H9 (cell line): Measurements from ENCODE around the gene NGF. TPM values are rescaled to one million over a fixed set of nuclear protein-coding genes. Genes with fewer than 3 reads are reported as not detected.

Experiments
- DNase-seq: peaks from one replicate; pipeline ENCODE4 v3.0.0-alpha.2; 2017
- H2AFZ ChIP-seq: one replicate; pipeline ENCODE4 v1.6.1; 2013; ENCODE audit warnings: mild to moderate bottlenecking, low read length, control low read depth, moderate library complexity
- H2AK5ac ChIP-seq: 2 replicates; pipeline ENCODE4 v1.6.1; 2013; ENCODE audit warnings: low read length, control low read depth, mixed read lengths; ENCODE audit not compliant: insufficient read length
- H2BK120ac ChIP-seq: one replicate; pipeline ENCODE4 v1.6.1; 2013; ENCODE audit warnings: low read depth, mild to moderate bottlenecking, low read length, control low read depth, inconsistent platforms; ENCODE audit not compliant: poor library complexity, severe bottlenecking
- H2BK12ac ChIP-seq: 2 replicates; pipeline ENCODE4 v1.6.1; 2013; ENCODE audit warnings: low read length, control low read depth, mixed read lengths, low read depth; ENCODE audit not compliant: insufficient read length
- H2BK15ac ChIP-seq: 2 replicates; pipeline ENCODE4 v1.6.1; 2013; ENCODE audit warnings: low read depth, low read length, control low read depth
- H2BK20ac ChIP-seq: one replicate; pipeline ENCODE4 v1.6.1; 2013; ENCODE audit warnings: low read depth, mild to moderate bottlenecking, low read length, control low read depth, inconsistent platforms; ENCODE audit not compliant: poor library complexity, severe bottlenecking
- H2BK5ac ChIP-seq: 2 replicates; pipeline ENCODE4 v1.6.1; 2013; ENCODE audit warnings: low read length, control low read depth, mixed read lengths; ENCODE audit not compliant: insufficient read length
- H3K14ac ChIP-seq: 2 replicates; pipeline ENCODE4 v1.6.1; 2013; ENCODE audit warnings: low read length, control low read depth; ENCODE audit not compliant: insufficient read depth
- H3K18ac ChIP-seq: 2 replicates; pipeline ENCODE4 v1.6.1; 2013; ENCODE audit warnings: low read depth, mild to moderate bottlenecking, mixed read lengths, low read length, control low read depth; ENCODE audit not compliant: insufficient read length
- H3K23ac ChIP-seq: 2 replicates; pipeline ENCODE4 v1.6.1; 2013; ENCODE audit warnings: low read length, control low read depth, mixed read lengths, low read depth; ENCODE audit not compliant: insufficient read length
- H3K23me2 ChIP-seq: 2 replicates; pipeline ENCODE4 v1.6.1; 2013; ENCODE audit warnings: low read depth, mild to moderate bottlenecking, mixed read lengths, low read length, control low read depth; ENCODE audit not compliant: insufficient read length, poor library complexity, severe bottlenecking
- H3K27ac ChIP-seq: 2 replicates; pipeline ENCODE4 v1.5.1; 2013; ENCODE audit warnings: low read length, control low read depth, mixed read lengths, low read depth; ENCODE audit not compliant: insufficient read length
- H3K27me3 ChIP-seq: 2 replicates; pipeline ENCODE4 v1.6.1; 2013; ENCODE audit warnings: low read length, control low read depth, inconsistent platforms; ENCODE audit not compliant: insufficient read depth
- H3K4ac ChIP-seq: 2 replicates; pipeline ENCODE4 v1.6.1; 2013; ENCODE audit warnings: low read depth, mild to moderate bottlenecking, control low read depth, inconsistent platforms, low read length, moderate library complexity
- H3K4me1 ChIP-seq: 2 replicates; pipeline ENCODE4 v1.6.1; 2013; ENCODE audit warnings: low read length, control low read depth, inconsistent platforms; ENCODE audit not compliant: insufficient read depth
- H3K4me2 ChIP-seq: 2 replicates; pipeline ENCODE4 v1.6.1; 2013; ENCODE audit warnings: low read length, control low read depth, mixed read lengths; ENCODE audit not compliant: insufficient read length, insufficient read depth
- H3K56ac ChIP-seq: 2 replicates; pipeline ENCODE4 v1.6.1; 2013; ENCODE audit warnings: low read depth, mild to moderate bottlenecking, mixed read lengths, low read length, control low read depth; ENCODE audit not compliant: insufficient read length
- H3K79me1 ChIP-seq: 2 replicates; pipeline ENCODE4 v1.6.1; 2013; ENCODE audit warnings: low read depth, mild to moderate bottlenecking, moderate library complexity, low read length, control low read depth, inconsistent platforms; ENCODE audit not compliant: insufficient read depth, poor library complexity, severe bottlenecking
- H3K79me2 ChIP-seq: 2 replicates; pipeline ENCODE4 v1.6.1; 2013; ENCODE audit warnings: low read length, control low read depth, inconsistent platforms; ENCODE audit not compliant: insufficient read depth
- H3K9ac ChIP-seq: 2 replicates; pipeline ENCODE4 v1.6.1; 2013; ENCODE audit warnings: low read length, control low read depth, mixed read lengths; ENCODE audit not compliant: insufficient read length; ENCODE audit errors: extremely low read depth
- H3K9me3 ChIP-seq: one replicate; pipeline ENCODE4 v1.6.1; 2013; ENCODE audit warnings: low read depth, low read length, inconsistent platforms; ENCODE audit not compliant: control insufficient read depth
- H3T11ph ChIP-seq: one replicate; pipeline ENCODE4 v1.6.1; 2013; ENCODE audit warnings: mild to moderate bottlenecking, low read length, control low read depth, inconsistent platforms
- H4K20me1 ChIP-seq: one replicate; pipeline ENCODE4 v1.6.1; 2013; ENCODE audit not compliant: control insufficient read depth, insufficient read length, insufficient read depth
- H4K5ac ChIP-seq: 2 replicates; pipeline ENCODE4 v1.6.1; 2013; ENCODE audit warnings: low read depth, mild to moderate bottlenecking, mixed read lengths, low read length, control low read depth; ENCODE audit not compliant: insufficient read length
- H4K8ac ChIP-seq: replicated peaks from 2 replicates; pipeline ENCODE4 v1.6.1; 2013; ENCODE audit warnings: low read length, control low read depth, mixed read lengths, low read depth; ENCODE audit not compliant: insufficient read length
- H4K91ac ChIP-seq: 2 replicates; pipeline ENCODE4 v1.6.1; 2013; ENCODE audit warnings: low read depth, mild to moderate bottlenecking, moderate library complexity, mixed read lengths, low read length, control low read depth; ENCODE audit not compliant: insufficient read length
- H3K27ac Mint-ChIP-seq, 3 experiments: 2 replicates in 2 of 3; 3 replicates in 1 of 3; pipeline ENCODE4 v1.8.0; 2020 to 2021; ENCODE audit warnings: mixed read lengths in 3 of 3, mild to moderate bottlenecking in 1 of 3, moderate library complexity in 1 of 3
- H3K27me3 Mint-ChIP-seq: 2 replicates; pipeline ENCODE4 v1.8.0; 2021; ENCODE audit warnings: low read depth, mild to moderate bottlenecking, moderate library complexity, mixed read lengths
- H3K36me3 Mint-ChIP-seq, 3 experiments: 2 replicates in 2 of 3; 3 replicates in 1 of 3; pipeline ENCODE4 v1.8.0; 2020 to 2021; ENCODE audit warnings: low read depth in 3 of 3, mixed read lengths in 3 of 3; ENCODE audit not compliant: insufficient read depth in 1 of 3
- H3K4me1 Mint-ChIP-seq, 2 experiments: 2 replicates each; pipeline ENCODE4 v1.8.0; 2020; ENCODE audit warnings: mixed read lengths in 2 of 2
- H3K4me3 Mint-ChIP-seq, 2 experiments: 2 replicates in 1 of 2; 3 replicates in 1 of 2; pipeline ENCODE4 v1.8.0; 2020 to 2021; ENCODE audit warnings: mild to moderate bottlenecking in 2 of 2, mixed read lengths in 2 of 2, moderate library complexity in 1 of 2
- H3K9me3 Mint-ChIP-seq, 2 experiments: 2 replicates in 1 of 2; 3 replicates in 1 of 2; pipeline ENCODE4 v1.8.0; 2020; ENCODE audit warnings: mild to moderate bottlenecking in 2 of 2, mixed read lengths in 2 of 2, moderate library complexity in 1 of 2
- WGBS: extraction: QIAGEN DNeasy Blood & Tissue Kit; methylation state at CpG from one replicate; pipeline ENCODE4 v1.1.7; 2013; ENCODE audit warnings: missing lambda C conversion rate, low lambda C conversion rate, mixed read lengths; ENCODE audit not compliant: insufficient read length; ENCODE audit errors: extremely low coverage; 5-methylcytosine and 5-hydroxymethylcytosine counted together
- total RNA-seq: library from RNA; stranded (reverse); gene quantifications from 2 replicates; pipeline ENCODE4 v1.2.1, GENCODE V29; 2021
- TF ChIP-seq, protein P1 (sequence below): fragments of 200-600 bp; sonication (generic); conservative IDR thresholded peaks from 3 replicates; pipeline ENCODE4 v1.8.0; 2021; ENCODE audit warnings: antibody characterized with exemption, mild to moderate bottlenecking

Gene NGF
- total RNA-seq, 1 experiment from 2014 or later = 0.22 TPM

DNA sequence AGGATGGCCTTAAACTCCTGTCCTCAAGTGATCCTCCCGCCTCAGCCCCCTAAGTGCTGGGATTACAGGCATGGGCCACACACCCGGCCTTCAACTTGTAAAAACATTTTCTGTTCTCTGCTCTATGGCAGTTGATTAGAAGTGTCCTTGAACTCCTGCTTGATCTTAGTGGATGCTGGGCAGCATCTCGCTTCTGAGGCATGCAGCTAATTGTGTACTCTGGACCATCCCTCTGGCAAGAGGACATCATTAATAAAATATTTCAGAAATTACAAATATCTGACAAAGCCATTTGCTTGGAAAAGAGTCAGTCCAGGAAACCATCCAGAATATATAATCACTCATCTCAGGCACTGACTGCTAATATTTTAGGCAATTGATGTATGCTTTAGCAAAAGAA lies 8.1 kb downstream of the NGF start:
- Histone ChIP-seq H3K4me1 (no peaks in the 10 kb centered on the region), H4K5ac (no peak overlapping the region), H2BK5ac (no peak overlapping the region), H3K27me3 (no peaks in the 10 kb centered on the region), H2BK20ac (no peak overlapping the region), H3K23ac (no peak overlapping the region), H3K56ac (no peak overlapping the region), H4K91ac (no peak overlapping the region), H3K14ac (no peak overlapping the region), H3K9ac (no peak overlapping the region), H3K79me2 (no peaks in the 10 kb centered on the region), H2BK120ac (no peak overlapping the region), H3K79me1 (no peaks in the 10 kb centered on the region), H4K20me1 (no peaks in the 10 kb centered on the region), H2AFZ (no peak overlapping the region), H3K27ac (no peak overlapping the region), H3K23me2 (no peaks in the 10 kb centered on the region), H3K4ac (no peak overlapping the region), H2BK12ac (no peak overlapping the region), H3K18ac (no peak overlapping the region), H3K4me2 (no peak overlapping the region), H3T11ph (no peak overlapping the region), H3K9me3 (no peaks in the 10 kb centered on the region), H2AK5ac (no peak overlapping the region), H2BK15ac (no peak overlapping the region), H4K8ac (no peak overlapping the region)
- Mint-ChIP-seq H3K4me3 (no peak overlapping the region), H3K27ac (no peak overlapping the region), H3K27me3 (peaks cover 19% of the 10 kb centered on the region), H3K36me3 (no peaks in the 10 kb centered on the region), H3K4me1 (peaks cover 22% of the 10 kb centered on the region in 2 experiments), H3K9me3 (no peaks in the 10 kb centered on the region)
- DNase-seq = no peak
- TF ChIP-seq, protein P1, sequence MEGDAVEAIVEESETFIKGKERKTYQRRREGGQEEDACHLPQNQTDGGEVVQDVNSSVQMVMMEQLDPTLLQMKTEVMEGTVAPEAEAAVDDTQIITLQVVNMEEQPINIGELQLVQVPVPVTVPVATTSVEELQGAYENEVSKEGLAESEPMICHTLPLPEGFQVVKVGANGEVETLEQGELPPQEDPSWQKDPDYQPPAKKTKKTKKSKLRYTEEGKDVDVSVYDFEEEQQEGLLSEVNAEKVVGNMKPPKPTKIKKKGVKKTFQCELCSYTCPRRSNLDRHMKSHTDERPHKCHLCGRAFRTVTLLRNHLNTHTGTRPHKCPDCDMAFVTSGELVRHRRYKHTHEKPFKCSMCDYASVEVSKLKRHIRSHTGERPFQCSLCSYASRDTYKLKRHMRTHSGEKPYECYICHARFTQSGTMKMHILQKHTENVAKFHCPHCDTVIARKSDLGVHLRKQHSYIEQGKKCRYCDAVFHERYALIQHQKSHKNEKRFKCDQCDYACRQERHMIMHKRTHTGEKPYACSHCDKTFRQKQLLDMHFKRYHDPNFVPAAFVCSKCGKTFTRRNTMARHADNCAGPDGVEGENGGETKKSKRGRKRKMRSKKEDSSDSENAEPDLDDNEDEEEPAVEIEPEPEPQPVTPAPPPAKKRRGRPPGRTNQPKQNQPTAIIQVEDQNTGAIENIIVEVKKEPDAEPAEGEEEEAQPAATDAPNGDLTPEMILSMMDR = no peak
- WGBS = no CpG with 5 or more reads among the region's 3 CpGs
